ENCODE results near the gene COG2.
A peak's percentile ranks its signal among the peaks of the same experiment; 100 is the strongest.

DNA sequence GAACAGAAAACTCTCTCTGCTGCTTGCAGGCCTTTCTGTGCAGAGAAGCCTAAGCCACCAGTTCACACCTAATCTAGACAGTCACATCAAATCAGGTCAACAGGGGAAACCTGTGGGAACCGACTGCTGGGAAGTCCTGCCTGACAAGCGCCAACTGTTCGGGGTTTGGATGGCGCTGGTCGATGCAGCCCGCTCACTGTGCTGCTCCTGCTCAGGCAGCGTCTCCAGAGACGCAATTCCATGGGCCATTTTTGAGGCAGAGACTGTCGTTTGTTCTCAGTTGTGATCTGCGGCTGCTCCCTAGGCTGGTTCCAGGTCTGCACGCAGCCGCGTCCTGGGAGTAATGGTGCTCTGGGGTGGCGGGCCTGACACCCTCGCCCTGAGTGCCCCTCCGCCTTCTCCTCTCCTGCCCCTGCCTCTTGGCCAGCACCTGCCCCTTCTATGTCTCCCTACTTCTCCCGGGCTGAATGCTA, 70.2 kb downstream of the COG2 start:
- TF ChIP-seq POLR2AphosphoS5 (IDR thresholded peaks at IDR 0.05; ENCODE audit: low read depth, low read length) (peak; percentile 56; the same call in 1 of the 2 replicates), ZNF629 (CRISPR knock-in tag; conservative IDR thresholded peaks at IDR 0.05) (no peak), MAFF (IDR thresholded peaks at IDR 0.05; ENCODE audit: low read depth, low read length) (no peak)
- TF ChIP-seq, protein P1, sequence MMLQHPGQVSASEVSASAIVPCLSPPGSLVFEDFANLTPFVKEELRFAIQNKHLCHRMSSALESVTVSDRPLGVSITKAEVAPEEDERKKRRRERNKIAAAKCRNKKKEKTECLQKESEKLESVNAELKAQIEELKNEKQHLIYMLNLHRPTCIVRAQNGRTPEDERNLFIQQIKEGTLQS (CRISPR knock-in tag; IDR thresholded peaks at IDR 0.05), result no peak
- TF ChIP-seq, protein P2, sequence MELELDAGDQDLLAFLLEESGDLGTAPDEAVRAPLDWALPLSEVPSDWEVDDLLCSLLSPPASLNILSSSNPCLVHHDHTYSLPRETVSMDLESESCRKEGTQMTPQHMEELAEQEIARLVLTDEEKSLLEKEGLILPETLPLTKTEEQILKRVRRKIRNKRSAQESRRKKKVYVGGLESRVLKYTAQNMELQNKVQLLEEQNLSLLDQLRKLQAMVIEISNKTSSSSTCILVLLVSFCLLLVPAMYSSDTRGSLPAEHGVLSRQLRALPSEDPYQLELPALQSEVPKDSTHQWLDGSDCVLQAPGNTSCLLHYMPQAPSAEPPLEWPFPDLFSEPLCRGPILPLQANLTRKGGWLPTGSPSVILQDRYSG (CRISPR knock-in tag; IDR thresholded peaks at IDR 0.05), result no peak
- TF ChIP-seq, protein P3, sequence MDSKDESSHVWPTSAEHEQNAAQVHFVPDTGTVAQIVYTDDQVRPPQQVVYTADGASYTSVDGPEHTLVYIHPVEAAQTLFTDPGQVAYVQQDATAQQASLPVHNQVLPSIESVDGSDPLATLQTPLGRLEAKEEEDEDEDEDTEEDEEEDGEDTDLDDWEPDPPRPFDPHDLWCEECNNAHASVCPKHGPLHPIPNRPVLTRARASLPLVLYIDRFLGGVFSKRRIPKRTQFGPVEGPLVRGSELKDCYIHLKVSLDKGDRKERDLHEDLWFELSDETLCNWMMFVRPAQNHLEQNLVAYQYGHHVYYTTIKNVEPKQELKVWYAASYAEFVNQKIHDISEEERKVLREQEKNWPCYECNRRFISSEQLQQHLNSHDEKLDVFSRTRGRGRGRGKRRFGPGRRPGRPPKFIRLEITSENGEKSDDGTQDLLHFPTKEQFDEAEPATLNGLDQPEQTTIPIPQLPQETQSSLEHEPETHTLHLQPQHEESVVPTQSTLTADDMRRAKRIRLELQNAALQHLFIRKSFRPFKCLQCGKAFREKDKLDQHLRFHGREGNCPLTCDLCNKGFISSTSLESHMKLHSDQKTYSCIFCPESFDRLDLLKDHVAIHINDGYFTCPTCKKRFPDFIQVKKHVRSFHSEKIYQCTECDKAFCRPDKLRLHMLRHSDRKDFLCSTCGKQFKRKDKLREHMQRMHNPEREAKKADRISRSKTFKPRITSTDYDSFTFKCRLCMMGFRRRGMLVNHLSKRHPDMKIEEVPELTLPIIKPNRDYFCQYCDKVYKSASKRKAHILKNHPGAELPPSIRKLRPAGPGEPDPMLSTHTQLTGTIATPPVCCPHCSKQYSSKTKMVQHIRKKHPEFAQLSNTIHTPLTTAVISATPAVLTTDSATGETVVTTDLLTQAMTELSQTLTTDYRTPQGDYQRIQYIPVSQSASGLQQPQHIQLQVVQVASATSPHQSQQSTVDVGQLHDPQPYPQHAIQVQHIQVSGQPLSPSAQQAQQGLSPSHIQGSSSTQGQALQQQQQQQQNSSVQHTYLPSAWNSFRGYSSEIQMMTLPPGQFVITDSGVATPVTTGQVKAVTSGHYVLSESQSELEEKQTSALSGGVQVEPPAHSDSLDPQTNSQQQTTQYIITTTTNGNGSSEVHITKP (CRISPR knock-in tag; IDR thresholded peaks at IDR 0.05; ENCODE audit: low read depth), result no peak
